Ishikawa (cell line): ENCODE measurements around the gene PTPRE.

ENCODE experiments used
- CREB1 ChIP-seq: IDR thresholded peaks from 2 replicates; pipeline ENCODE4 v1.6.1; 2012; ENCODE audit warnings: low read depth
- EP300 ChIP-seq: IDR thresholded peaks from 2 replicates; pipeline ENCODE4 v1.6.1; 2012; ENCODE audit warnings: borderline replicate concordance
- RAD21 ChIP-seq: IDR thresholded peaks from 2 replicates; pipeline ENCODE4 v1.6.1; 2012; ENCODE audit warnings: low read depth
- TEAD4 ChIP-seq: IDR thresholded peaks from 2 replicates; pipeline ENCODE4 v1.6.1; 2012
- YY1 ChIP-seq: IDR thresholded peaks from 2 replicates; pipeline ENCODE4 v1.6.1; 2012; ENCODE audit warnings: low read depth
- TF ChIP-seq, protein P1 (sequence below): IDR thresholded peaks from 2 replicates; pipeline ENCODE4 v1.6.1; 2012
- TF ChIP-seq, protein P2 (sequence below): IDR thresholded peaks from 2 replicates; pipeline ENCODE4 v1.6.1; 2012

DNA sequence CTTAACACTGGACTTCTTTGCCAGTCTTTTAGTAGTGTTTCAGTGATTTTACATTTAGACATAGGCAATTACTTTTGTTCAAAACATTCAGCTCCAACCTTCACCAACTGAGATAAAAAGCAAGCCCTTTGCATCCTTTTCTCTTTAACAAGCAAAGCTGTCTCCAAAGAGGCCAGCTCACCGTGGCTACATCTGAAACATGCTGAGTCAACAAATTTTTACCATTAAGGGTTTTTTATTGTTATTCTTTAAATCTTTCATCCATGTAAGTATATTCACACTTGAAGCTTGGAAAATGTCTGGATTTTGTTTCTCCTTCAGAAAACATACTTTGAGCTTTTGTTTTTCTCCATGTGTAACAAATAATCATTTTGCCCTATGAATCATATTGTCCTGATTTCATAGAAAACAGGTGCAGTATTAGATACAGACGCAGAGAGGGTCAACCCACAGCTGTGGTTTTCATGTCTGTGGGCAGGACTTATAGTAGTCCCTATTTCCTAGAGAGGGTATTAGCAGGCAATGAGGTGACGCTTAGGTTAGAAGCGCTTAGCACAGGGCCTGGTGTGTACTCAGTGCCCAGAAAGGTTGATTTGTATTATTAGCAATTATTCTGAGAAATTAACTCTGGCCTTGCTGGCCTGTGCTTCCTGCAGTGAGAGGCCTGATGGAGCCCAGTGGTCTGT lies 119.9 kb downstream of the PTPRE start:
- no peak for TF ChIP-seq CREB1
- TF ChIP-seq, protein P1, sequence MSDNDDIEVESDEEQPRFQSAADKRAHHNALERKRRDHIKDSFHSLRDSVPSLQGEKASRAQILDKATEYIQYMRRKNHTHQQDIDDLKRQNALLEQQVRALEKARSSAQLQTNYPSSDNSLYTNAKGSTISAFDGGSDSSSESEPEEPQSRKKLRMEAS: no peak
- TF ChIP-seq EP300: no peak
- TF ChIP-seq RAD21: no peak
- TF ChIP-seq, protein P2, sequence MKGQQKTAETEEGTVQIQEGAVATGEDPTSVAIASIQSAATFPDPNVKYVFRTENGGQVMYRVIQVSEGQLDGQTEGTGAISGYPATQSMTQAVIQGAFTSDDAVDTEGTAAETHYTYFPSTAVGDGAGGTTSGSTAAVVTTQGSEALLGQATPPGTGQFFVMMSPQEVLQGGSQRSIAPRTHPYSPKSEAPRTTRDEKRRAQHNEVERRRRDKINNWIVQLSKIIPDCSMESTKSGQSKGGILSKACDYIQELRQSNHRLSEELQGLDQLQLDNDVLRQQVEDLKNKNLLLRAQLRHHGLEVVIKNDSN: no peak
- no peak for TF ChIP-seq TEAD4
- TF ChIP-seq YY1: no peak
